Measurements from ENCODE around the gene PAQR4. TPM values are rescaled to one million over a fixed set of nuclear protein-coding genes. Genes with fewer than 3 reads are reported as not detected.

The PAQR4 gene
- total and polyA plus RNA-seq, 2 donors from 2014 or later: 3.5 to 5.9 TPM

DNA sequence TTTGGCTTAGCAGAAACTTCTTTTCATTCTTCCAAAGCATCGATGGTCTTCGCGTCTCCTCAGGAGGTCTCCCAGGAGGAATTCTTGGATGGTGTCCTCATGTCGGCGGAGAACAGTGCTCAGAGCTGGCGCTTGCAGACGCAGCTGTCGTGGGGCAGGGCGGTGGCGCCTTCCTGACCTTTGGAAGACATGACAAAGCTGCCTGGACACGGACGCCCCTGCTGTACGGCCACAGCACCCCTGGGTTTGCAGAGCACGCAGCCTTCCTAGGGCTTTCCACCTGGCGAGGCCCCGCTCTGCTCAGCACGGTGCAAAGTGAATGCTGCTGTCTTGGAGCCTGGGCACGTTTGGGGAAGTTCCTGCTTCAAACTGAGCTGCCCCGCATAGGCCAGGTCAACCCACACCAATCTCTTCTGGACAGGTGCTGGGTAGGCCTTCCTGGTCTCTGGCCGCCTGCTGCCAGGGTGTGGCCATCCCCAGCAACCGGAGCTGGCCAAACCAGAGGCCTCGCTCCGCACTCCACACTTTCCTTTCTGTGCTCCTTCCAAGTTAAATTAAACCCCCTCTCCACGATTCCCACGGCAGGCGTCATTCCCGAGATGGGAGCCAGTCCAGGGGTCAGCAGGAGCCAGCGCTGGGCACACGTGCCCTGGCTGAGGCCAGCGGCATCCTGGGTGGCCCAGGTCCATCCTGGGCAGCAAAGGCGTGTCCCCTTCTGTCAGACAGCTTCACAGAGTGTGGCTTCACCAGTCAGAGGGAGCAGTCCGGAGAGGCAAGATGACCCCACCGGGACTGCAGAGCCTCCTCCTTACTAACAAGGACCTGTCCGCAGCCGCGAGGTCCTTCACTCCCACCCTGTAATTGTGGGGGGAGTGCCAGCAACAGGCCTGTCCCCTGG is 20.1 kb upstream of the PAQR4 start:
- no peaks in the 10 kb centered on the region for H3K4me1 ChIP-seq (ENCODE audit: control insufficient read depth in 2 of 3, insufficient read depth in 2 of 3, low read depth in 1 of 3, low read length in 3 of 3)
- no peak overlapping the region for H3K27ac ChIP-seq (ENCODE audit: low read depth in 2 of 2, low read length in 2 of 2)
- TF ChIP-seq, protein P1, sequence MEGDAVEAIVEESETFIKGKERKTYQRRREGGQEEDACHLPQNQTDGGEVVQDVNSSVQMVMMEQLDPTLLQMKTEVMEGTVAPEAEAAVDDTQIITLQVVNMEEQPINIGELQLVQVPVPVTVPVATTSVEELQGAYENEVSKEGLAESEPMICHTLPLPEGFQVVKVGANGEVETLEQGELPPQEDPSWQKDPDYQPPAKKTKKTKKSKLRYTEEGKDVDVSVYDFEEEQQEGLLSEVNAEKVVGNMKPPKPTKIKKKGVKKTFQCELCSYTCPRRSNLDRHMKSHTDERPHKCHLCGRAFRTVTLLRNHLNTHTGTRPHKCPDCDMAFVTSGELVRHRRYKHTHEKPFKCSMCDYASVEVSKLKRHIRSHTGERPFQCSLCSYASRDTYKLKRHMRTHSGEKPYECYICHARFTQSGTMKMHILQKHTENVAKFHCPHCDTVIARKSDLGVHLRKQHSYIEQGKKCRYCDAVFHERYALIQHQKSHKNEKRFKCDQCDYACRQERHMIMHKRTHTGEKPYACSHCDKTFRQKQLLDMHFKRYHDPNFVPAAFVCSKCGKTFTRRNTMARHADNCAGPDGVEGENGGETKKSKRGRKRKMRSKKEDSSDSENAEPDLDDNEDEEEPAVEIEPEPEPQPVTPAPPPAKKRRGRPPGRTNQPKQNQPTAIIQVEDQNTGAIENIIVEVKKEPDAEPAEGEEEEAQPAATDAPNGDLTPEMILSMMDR (IDR thresholded peaks at IDR 0.05; ENCODE audit: borderline replicate concordance, extremely low read depth, insufficient read depth): no peak
- H3K9me3 ChIP-seq (ENCODE audit: control insufficient read depth in 2 of 3, insufficient read depth in 1 of 3, low read length in 3 of 3): no peaks in the 10 kb centered on the region
- peaks cover 0 to 10% (median 2%) of the 10 kb centered on the region in 3 donors for H3K36me3 ChIP-seq (ENCODE audit: control insufficient read depth in 2 of 3, insufficient read depth in 3 of 3, low read length in 3 of 3)
- H3K9ac ChIP-seq (ENCODE audit: low read length in 3 of 3): no peak overlapping the region
- no peak overlapping the region for H3K4me3 ChIP-seq (ENCODE audit: low read length in 3 of 3)
- FAIRE-seq: no peak
- intact Hi-C loops (cut with DNase I): no loop called here
- no peaks in the 10 kb centered on the region for H3K27me3 ChIP-seq (ENCODE audit: control insufficient read depth, insufficient read depth, low read length)
- no peak for DNase-seq

DNA sequence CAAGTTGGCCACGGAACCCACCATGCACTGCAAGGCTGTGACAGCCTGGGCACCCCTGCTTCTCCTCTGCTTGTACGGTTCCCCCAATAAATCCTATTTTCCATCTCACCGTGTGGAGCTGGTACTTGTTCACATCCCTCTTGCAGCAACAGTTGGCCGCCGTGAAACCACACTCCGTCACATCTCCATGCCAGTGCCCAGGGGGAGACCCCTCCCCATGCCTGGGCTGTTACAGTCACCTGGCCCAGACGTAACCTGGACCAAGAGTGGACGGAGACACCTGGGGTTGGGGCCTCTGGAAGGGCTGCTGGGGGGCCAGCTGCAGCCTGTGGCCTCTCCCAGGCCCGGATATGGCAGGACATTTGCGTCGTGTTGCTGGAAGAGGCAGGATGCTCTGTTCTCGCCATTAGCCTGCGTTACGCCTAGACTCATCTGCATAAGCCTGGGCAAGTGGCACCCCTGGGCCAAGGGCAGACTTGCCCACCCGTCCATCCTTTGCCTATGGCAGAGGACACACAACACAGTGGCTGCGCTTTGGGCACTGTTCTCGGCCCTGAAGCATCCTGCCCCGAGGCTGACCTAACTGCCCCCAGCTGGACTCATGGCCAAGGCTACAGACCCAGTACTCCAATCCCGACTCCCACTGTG is 19.3 kb upstream of the PAQR4 start:
- FAIRE-seq (no peak), DNase-seq (no peak)
- H3K4me1 ChIP-seq (ENCODE audit: control insufficient read depth in 2 of 3, insufficient read depth in 2 of 3, low read depth in 1 of 3, low read length in 3 of 3): no peaks in the 10 kb centered on the region
- no peaks in the 10 kb centered on the region for H3K9me3 ChIP-seq (ENCODE audit: control insufficient read depth in 2 of 3, insufficient read depth in 1 of 3, low read length in 3 of 3)
- TF ChIP-seq, protein P1 (IDR thresholded peaks at IDR 0.05; ENCODE audit: borderline replicate concordance, extremely low read depth, insufficient read depth): no peak
- no peak overlapping the region for H3K9ac ChIP-seq (ENCODE audit: low read length in 3 of 3)
- intact Hi-C loops (cut with DNase I): no loop called here
- H3K27me3 ChIP-seq (ENCODE audit: control insufficient read depth, insufficient read depth, low read length): no peaks in the 10 kb centered on the region
- peaks cover 0 to 10% (median 2%) of the 10 kb centered on the region in 3 donors for H3K36me3 ChIP-seq (ENCODE audit: control insufficient read depth in 2 of 3, insufficient read depth in 3 of 3, low read length in 3 of 3)
- no peak overlapping the region for H3K4me3 ChIP-seq (ENCODE audit: low read length in 3 of 3)
- no peak overlapping the region for H3K27ac ChIP-seq (ENCODE audit: low read depth in 2 of 2, low read length in 2 of 2)

DNA sequence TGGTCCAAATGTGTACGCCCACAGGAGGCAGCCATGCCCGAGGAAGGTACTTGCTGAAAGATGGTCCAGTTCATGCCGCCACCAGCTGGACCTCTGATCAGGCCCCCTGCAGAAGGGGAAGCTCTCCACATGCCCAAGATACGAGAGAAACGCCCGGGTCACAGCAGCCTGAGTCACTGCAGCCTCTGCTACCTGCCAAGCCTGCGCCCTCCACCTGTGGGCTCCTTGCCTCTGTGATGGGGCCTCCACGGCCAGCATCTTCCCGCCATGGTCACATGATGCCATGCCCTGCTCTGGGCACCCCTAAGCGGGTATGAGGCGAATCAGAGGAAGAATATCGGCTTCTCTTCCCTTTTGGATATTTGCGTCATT is 18.8 kb upstream of the PAQR4 start:
- Histone ChIP-seq H3K27me3 (ENCODE audit: control insufficient read depth, insufficient read depth, low read length) (no peaks in the 10 kb centered on the region), H3K27ac (ENCODE audit: low read depth in 2 of 2, low read length in 2 of 2) (no peak overlapping the region), H3K36me3 (ENCODE audit: control insufficient read depth in 2 of 3, insufficient read depth in 3 of 3, low read length in 3 of 3) (peaks cover 0 to 10% (median 2%) of the 10 kb centered on the region in 3 donors), H3K4me3 (ENCODE audit: low read length in 3 of 3) (no peak overlapping the region), H3K4me1 (ENCODE audit: control insufficient read depth in 2 of 3, insufficient read depth in 2 of 3, low read depth in 1 of 3, low read length in 3 of 3) (no peaks in the 10 kb centered on the region), H3K9me3 (ENCODE audit: control insufficient read depth in 2 of 3, insufficient read depth in 1 of 3, low read length in 3 of 3) (no peaks in the 10 kb centered on the region), H3K9ac (ENCODE audit: low read length in 3 of 3) (no peak overlapping the region)
- no peak for DNase-seq
- TF ChIP-seq, protein P1 (IDR thresholded peaks at IDR 0.05; ENCODE audit: borderline replicate concordance, extremely low read depth, insufficient read depth): no peak
- FAIRE-seq: no peak
- intact Hi-C loops (cut with DNase I): no loop called here
